Heart left ventricle (tissue), 16 donors: ENCODE data around the gene NANOGP8. TPM values are rescaled to one million over a fixed set of nuclear protein-coding genes. Genes with fewer than 3 reads are reported as not detected.
A peak's percentile ranks its signal among the peaks of the same experiment; 100 is the strongest.

Source experiments
- ATAC-seq, 4 donors: fragments of 200-7000 bp; cut with Tn5 transposase; one replicate each; pipeline ENCODE4 v1.9.1; 2020 to 2022; ENCODE audit warnings: moderate library complexity in 4 of 4, mild to moderate bottlenecking in 3 of 4, moderate number of reproducible peaks in 1 of 4
- DNase-seq, 5 donors: peaks; one replicate each; pipeline ENCODE4 v3.0.0-alpha.2; 2020
- H3K27ac ChIP-seq, 12 donors: fragments of 200-600 bp; sonication (generic) in 4 of 12; one replicate each; pipeline versions ENCODE4 v1.5.0 to v1.8.0; 2016 to 2022; ENCODE audit warnings: mild to moderate bottlenecking in 2 of 12
- H3K27me3 ChIP-seq, 9 donors: fragments of 200-600 bp; sonication (generic) in 2 of 9; one replicate each; pipeline versions ENCODE4 v1.5.1 to v1.8.0; 2016 to 2022; ENCODE audit warnings: mild to moderate bottlenecking in 3 of 9
- H3K36me3 ChIP-seq, 9 donors: fragments of 200-600 bp; sonication (generic) in 2 of 9; one replicate each; pipeline versions ENCODE4 v1.5.0 to v1.8.0; 2018 to 2022; ENCODE audit warnings: mild to moderate bottlenecking in 2 of 9
- H3K4me1 ChIP-seq, 12 donors: fragments of 200-600 bp; sonication (generic) in 4 of 12; one replicate each; pipeline versions ENCODE4 v1.5.0 to v1.8.0; 2016 to 2022; ENCODE audit warnings: mild to moderate bottlenecking in 3 of 12
- H3K4me3 ChIP-seq, 12 donors: fragments of 200-600 bp; sonication (generic) in 4 of 12; one replicate each; pipeline versions ENCODE4 v1.5.0 to v1.8.0; 2017 to 2022; ENCODE audit warnings: mild to moderate bottlenecking in 9 of 12, moderate library complexity in 4 of 12
- H3K9me3 ChIP-seq, 12 donors: fragments of 200-600 bp; sonication (generic) in 4 of 12; one replicate each; pipeline versions ENCODE4 v1.5.0 to v1.8.0; 2016 to 2022; ENCODE audit warnings: mild to moderate bottlenecking in 1 of 12
- POLR2A ChIP-seq, 2 donors: fragments of 450-650 bp; IDR thresholded peaks; one replicate each; pipeline ENCODE4 v1.6.1; 2017; ENCODE audit warnings: antibody characterized with exemption in 2 of 2, mild to moderate bottlenecking in 2 of 2, moderate library complexity in 2 of 2
- whole genome bisulfite sequencing, 4 donors: extraction: QIAGEN DNeasy Blood & Tissue Kit in 2 of 4; methylation state at CpG; one replicate each; pipeline versions ENCODE4 v1.1.5 to v1.1.7; 2013 to 2018; 5-methylcytosine and 5-hydroxymethylcytosine counted together
- intact Hi-C, 10 donors: fragments of 100-400 bp; cut with DNase I; formaldehyde crosslinking; loops; one replicate each; pipeline versions ENCODE4 v1.11.1 to v1.14.2; 2022
- polyA plus RNA-seq, 2 donors: library from polyadenylated mRNA; stranded (reverse); fragments of 200-250 nt; gene quantifications; one replicate each; pipeline ENCODE4 v1.2.3, GENCODE V29; 2013
- total RNA-seq, 9 donors: library from RNA; depleted of rRNA in 2 of 9; stranded (reverse); fragments of >200 nt in 2 of 9; fragmentation: NEBNext Ultra II Directional in 3 of 9; extraction: Animal tissue kit (Norgen Biotek cat#: 25700) in 3 of 9; gene quantifications; one replicate each; pipeline versions ENCODE4 v1.1.0 to v1.2.4, GENCODE V29; 2016 to 2023
- TF ChIP-seq, protein P1 (sequence below), 12 donors: fragments of 200-600 bp; sonication (generic) in 4 of 12; IDR thresholded peaks; one replicate each; pipeline versions ENCODE4 v1.5.0 to v1.8.0; 2018 to 2022; ENCODE audit warnings: antibody characterized with exemption in 12 of 12, mild to moderate bottlenecking in 5 of 12
- donor health status: ischemic (EF 13 %, LVEDD 7.1; RV severe dilation, severe dysfunction).
- donor health status: healthy with polysubstance abuse.
- donor health status: DM: no; HTN: yes; CAD: no.
- donor health status: DM: no; HTN: no; CAD: no.
- donor health status: ischemic (EF 25% LVEDD 6.9; RV normal size, moderate dysfunction).
- donor health status: ischemic (EF 25% LVEDD 5.7; RV mildly dilated, moderate dysfunction).
- donor health status: healthy.
- donor health status: DM: yes; HTN: yes; CAD: no.
- donor health status: ischemic (EF 35%, LVEDD 5.7; RV mildly dilated, moderate dysfunction).
- donor health status: nonischemic (EF 11% LVEDD 7.7; RV severe dilation, severe dysfunction).
- donor health status: DM: yes; HTN: yes; CAD: no.
- donor health status: PGD.
- donor health status: ischemic (EF 29% LVEDD 5.4; RV normal size, mild dysfunction).
- donor health status: nonischemic (EF 23%, LVEDD 6.1; RV moderate dilation, normal function).

NANOGP8 gene
- total and polyA plus RNA-seq, 11 donors = 0.34 to 0.47 TPM; not detected in 9

DNA sequence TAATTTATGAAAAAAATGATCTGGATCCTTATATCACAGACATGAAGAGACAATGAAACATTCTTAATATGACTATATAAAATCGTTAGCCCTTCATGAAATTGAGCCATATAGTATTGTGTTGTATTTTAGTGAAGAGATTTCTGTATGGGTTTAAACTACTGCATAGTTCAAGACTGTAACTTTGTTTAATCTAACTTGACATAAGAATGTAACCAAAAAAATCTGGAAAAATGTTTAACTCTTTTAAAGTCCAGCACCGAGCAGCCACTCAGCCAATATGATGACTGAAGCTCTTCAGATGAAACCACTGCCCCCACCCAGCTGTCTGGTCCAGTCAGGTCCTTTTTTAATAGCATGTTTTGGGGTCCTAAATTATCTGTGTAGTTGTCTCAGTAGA lies 4.9 kb downstream of the NANOGP8 start:
- no peak for TF ChIP-seq POLR2A (IDR thresholded peaks at IDR 0.05)
- TF ChIP-seq, protein P1, sequence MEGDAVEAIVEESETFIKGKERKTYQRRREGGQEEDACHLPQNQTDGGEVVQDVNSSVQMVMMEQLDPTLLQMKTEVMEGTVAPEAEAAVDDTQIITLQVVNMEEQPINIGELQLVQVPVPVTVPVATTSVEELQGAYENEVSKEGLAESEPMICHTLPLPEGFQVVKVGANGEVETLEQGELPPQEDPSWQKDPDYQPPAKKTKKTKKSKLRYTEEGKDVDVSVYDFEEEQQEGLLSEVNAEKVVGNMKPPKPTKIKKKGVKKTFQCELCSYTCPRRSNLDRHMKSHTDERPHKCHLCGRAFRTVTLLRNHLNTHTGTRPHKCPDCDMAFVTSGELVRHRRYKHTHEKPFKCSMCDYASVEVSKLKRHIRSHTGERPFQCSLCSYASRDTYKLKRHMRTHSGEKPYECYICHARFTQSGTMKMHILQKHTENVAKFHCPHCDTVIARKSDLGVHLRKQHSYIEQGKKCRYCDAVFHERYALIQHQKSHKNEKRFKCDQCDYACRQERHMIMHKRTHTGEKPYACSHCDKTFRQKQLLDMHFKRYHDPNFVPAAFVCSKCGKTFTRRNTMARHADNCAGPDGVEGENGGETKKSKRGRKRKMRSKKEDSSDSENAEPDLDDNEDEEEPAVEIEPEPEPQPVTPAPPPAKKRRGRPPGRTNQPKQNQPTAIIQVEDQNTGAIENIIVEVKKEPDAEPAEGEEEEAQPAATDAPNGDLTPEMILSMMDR (IDR thresholded peaks at IDR 0.05) = no peak
- DNase-seq = no peak
- intact Hi-C loops = no loop called here
- Histone ChIP-seq H3K27me3 (no peaks in the 10 kb centered on the region), H3K4me3 (no peak overlapping the region), H3K4me1 (no peaks in the 10 kb centered on the region), H3K27ac (no peak overlapping the region), H3K9me3 (no peaks in the 10 kb centered on the region), H3K36me3 (no peaks in the 10 kb centered on the region)
- no peak for ATAC-seq
- WGBS, 4 donors = 57 to 78% (median 76%) methylated on average over 2 of the region's 2 CpGs

- no peaks in the 10 kb centered on the region for H3K9me3 ChIP-seq
- intact Hi-C loops = loop anchor here (2.0 to 10.0 kb wide), 6 partner anchors 56 to 369 kb away; no protein-coding TSS in a partner anchor
- no peak for TF ChIP-seq POLR2A (IDR thresholded peaks at IDR 0.05)
- TF ChIP-seq, protein P1 (IDR thresholded peaks at IDR 0.05) = peak; percentile 53 to 80 (median 71)
- no peaks in the 10 kb centered on the region for H3K36me3 ChIP-seq
- no peaks in the 10 kb centered on the region for H3K27me3 ChIP-seq
- no peaks in the 10 kb centered on the region for H3K4me1 ChIP-seq
- no peak for DNase-seq
- H3K4me3 ChIP-seq = no peak overlapping the region
- no peak overlapping the region for H3K27ac ChIP-seq
- peak; percentile 49 to 64 (median 59) for ATAC-seq
- WGBS, 4 donors = 28 to 30% (median 29%) methylated on average over 6 of the region's 6 CpGs
These were observed 6.7 kb downstream of the NANOGP8 start for GRCh38 chr15:35078221-35078915.

- peak in 1 of 5 donors; percentile 62 for DNase-seq
- Histone ChIP-seq H3K36me3 (no peaks in the 10 kb centered on the region), H3K27ac (no peak overlapping the region)
These were observed 14.0 kb downstream of the NANOGP8 start for GRCh38 chr15:35071106-35071505.

DNA sequence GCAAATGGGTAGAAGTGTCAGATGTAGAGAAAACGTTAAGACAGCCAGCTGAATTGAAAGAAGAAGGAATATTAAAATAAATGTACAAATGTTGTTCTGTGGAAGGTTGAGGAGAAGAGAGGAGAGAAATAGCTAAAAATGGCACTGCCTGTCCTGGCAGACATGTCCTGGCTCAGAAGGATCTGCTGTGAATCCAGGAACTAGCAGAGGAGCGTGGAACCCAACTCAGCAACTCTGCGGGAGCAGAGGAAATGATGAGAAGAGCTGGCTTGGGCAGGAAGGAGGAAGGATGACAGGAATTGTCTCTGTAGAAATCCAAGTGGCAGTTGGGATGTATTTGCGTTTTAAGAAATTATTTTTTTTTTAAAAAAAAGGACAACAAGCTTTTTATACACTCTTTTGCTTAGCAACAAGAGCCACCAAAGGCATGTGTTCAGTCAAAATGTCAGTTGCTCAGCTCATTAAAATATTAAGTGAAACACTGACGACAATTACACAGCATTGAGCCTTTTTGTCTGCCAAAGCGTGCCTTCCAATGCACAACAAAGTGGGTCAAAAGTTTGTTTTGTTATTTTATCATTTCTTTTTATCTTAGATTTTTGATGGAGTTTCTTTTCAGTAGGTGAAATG lies 16.1 kb downstream of the NANOGP8 start:
- WGBS, 4 donors = 66 to 73% (median 70%) methylated on average over 6 of the region's 6 CpGs
- Histone ChIP-seq H3K27ac (no peak overlapping the region), H3K9me3 (no peaks in the 10 kb centered on the region), H3K27me3 (no peaks in the 10 kb centered on the region), H3K36me3 (no peaks in the 10 kb centered on the region), H3K4me3 (no peak overlapping the region), H3K4me1 (no peaks in the 10 kb centered on the region)
- no peak for ATAC-seq
- TF ChIP-seq, protein P1 (IDR thresholded peaks at IDR 0.05) = no peak
- TF ChIP-seq POLR2A (IDR thresholded peaks at IDR 0.05) = no peak
- no peak for DNase-seq
- intact Hi-C loops = no loop called here

More at GRCh38 chr15:35071106-35071505, 14.0 kb downstream of the NANOGP8 start:
- no peak for TF ChIP-seq POLR2A (IDR thresholded peaks at IDR 0.05)
- TF ChIP-seq, protein P1 (IDR thresholded peaks at IDR 0.05) = no peak
- H3K9me3 ChIP-seq = no peaks in the 10 kb centered on the region
- 91 to 95% (median 94%) methylated on average over 13 of the region's 13 CpGs for WGBS, 4 donors
- no peaks in the 10 kb centered on the region for H3K4me1 ChIP-seq
- no peaks in the 10 kb centered on the region for H3K27me3 ChIP-seq
- no peak for ATAC-seq
- H3K4me3 ChIP-seq = no peak overlapping the region
- intact Hi-C loops = loop anchor here in 2 of 10 donors (10.0 kb wide), 2 partner anchors 64 to 374 kb away; no protein-coding TSS in a partner anchor
